HepG2 (cell line): ENCODE data around the gene MAP3K3. TPM values are rescaled to one million over a fixed set of nuclear protein-coding genes. Genes with fewer than 3 reads are reported as not detected.

Experiments
- ADNP ChIP-seq: sonication (generic); formaldehyde crosslinking; IDR thresholded peaks from 2 replicates; pipeline ENCODE4 v1.4.0; 2020; ENCODE audit warnings: missing genetic modification reagents
- IRF9 ChIP-seq: sonication (generic); formaldehyde crosslinking; IDR thresholded peaks from 2 replicates; pipeline ENCODE4 v1.8.0; 2022; ENCODE audit warnings: missing genetic modification reagents, mild to moderate bottlenecking, borderline replicate concordance
- MAX ChIP-seq: IDR thresholded peaks from 2 replicates; pipeline ENCODE4 v1.6.1; 2012; ENCODE audit warnings: inconsistent platforms
- MED8 ChIP-seq: sonication (generic); formaldehyde crosslinking; IDR thresholded peaks from 2 replicates; pipeline ENCODE4 v1.8.1; 2023; ENCODE audit warnings: mild to moderate bottlenecking, missing genetic modification reagents; ENCODE audit not compliant: insufficient replicate concordance
- MIER2 ChIP-seq: IDR thresholded peaks from 2 replicates; pipeline ENCODE4 v1.6.1; 2016; ENCODE audit warnings: missing biosample characterization, missing genetic modification reagents
- MXD3 ChIP-seq: IDR thresholded peaks from 2 replicates; pipeline ENCODE4 v1.6.1; 2016; ENCODE audit warnings: mild to moderate bottlenecking, missing biosample characterization, missing genetic modification reagents
- PTBP1 ChIP-seq: fragments of 200-400 bp; formaldehyde crosslinking; IDR thresholded peaks from 2 replicates; pipeline ENCODE4 v1.6.1; 2018; ENCODE audit warnings: low read length, low read depth; ENCODE audit not compliant: poor library complexity, severe bottlenecking
- RNF2 ChIP-seq: fragments of 450-650 bp; conservative IDR thresholded peaks from 2 replicates; pipeline ENCODE4 v1.6.1; 2016; ENCODE audit warnings: low read depth
- YEATS4 ChIP-seq: sonication (generic); formaldehyde crosslinking; IDR thresholded peaks from 2 replicates; pipeline ENCODE4 v1.4.0; 2020; ENCODE audit warnings: missing genetic modification reagents, borderline replicate concordance
- ZBED4 ChIP-seq: sonication (generic); formaldehyde crosslinking; IDR thresholded peaks from 2 replicates; pipeline ENCODE4 v1.4.0; 2020; ENCODE audit warnings: missing genetic modification reagents, borderline replicate concordance
- ZBTB44 ChIP-seq: sonication (generic); formaldehyde crosslinking; IDR thresholded peaks from 2 replicates; pipeline ENCODE4 v1.4.0; 2020; ENCODE audit warnings: missing genetic modification reagents
- ZBTB8A ChIP-seq: sonication (generic); formaldehyde crosslinking; IDR thresholded peaks from 2 replicates; pipeline ENCODE4 v1.4.0; 2020; ENCODE audit warnings: mild to moderate bottlenecking, low read depth, missing genetic modification reagents, borderline replicate concordance
- ZNF280D ChIP-seq: sonication (generic); formaldehyde crosslinking; IDR thresholded peaks from 2 replicates; pipeline ENCODE4 v1.5.1; 2020; ENCODE audit warnings: mild to moderate bottlenecking, missing genetic modification reagents
- ZNF484 ChIP-seq: sonication (generic); formaldehyde crosslinking; IDR thresholded peaks from 2 replicates; pipeline ENCODE4 v1.5.1; 2020; ENCODE audit warnings: mild to moderate bottlenecking, low read depth, missing genetic modification reagents, borderline replicate concordance
- ZNF720 ChIP-seq: sonication (generic); formaldehyde crosslinking; IDR thresholded peaks from 2 replicates; pipeline ENCODE4 v1.4.0; 2020; ENCODE audit warnings: missing genetic modification reagents
- ZNF772 ChIP-seq: sonication (generic); formaldehyde crosslinking; IDR thresholded peaks from 2 replicates; pipeline ENCODE4 v1.5.0; 2020; ENCODE audit warnings: mild to moderate bottlenecking, missing genetic modification reagents
- ZNF773 ChIP-seq: sonication (generic); formaldehyde crosslinking; IDR thresholded peaks from 2 replicates; pipeline ENCODE4 v1.4.0; 2020; ENCODE audit warnings: missing genetic modification reagents, borderline replicate concordance
- polyA plus RNA-seq, 8 experiments: library from polyadenylated mRNA; depleted of rRNA in 3 of 8; stranded (reverse) in 7 of 8; unstranded in 1 of 8; fragments of >200 nt; fragmentation: Illumina TruSeq in 4 of 8; extraction: Trizol in 4 of 8; gene quantifications; 2 replicates each; pipeline versions ENCODE4 v1.2.1 to v1.2.3, GENCODE V29; 2011 to 2016; ENCODE audit warnings: low read depth in 4 of 8, missing spikeins in 1 of 8, mixed read lengths in 1 of 8; ENCODE audit not compliant: insufficient read depth in 1 of 8
- total RNA-seq, 5 experiments: library from RNA; depleted of rRNA; stranded (reverse); fragments of >200 nt; fragmentation: Illumina TruSeq; extraction: Trizol; gene quantifications; 2 replicates each; pipeline ENCODE4 v1.2.3, GENCODE V29; 2016; ENCODE audit warnings: low read depth in 1 of 5

MAP3K3 gene
- total and polyA plus RNA-seq, 2 of the 13 experiments (the other 11 are each of a cell fraction or from before 2014, with no cell fraction given): 17.7 to 21.8 TPM

- TF ChIP-seq ZNF280D (CRISPR knock-in tag) (peak; percentile 92), PTBP1 (no peak), ZBED4 (peak; percentile 71), ZBTB44 (CRISPR knock-in tag) (no peak), ZNF772 (CRISPR knock-in tag) (peak; percentile 58; the same call in 1 of the 2 replicates), ZBTB8A (CRISPR knock-in tag) (no peak; the same call in 1 of the 2 replicates), ZNF484 (CRISPR knock-in tag) (no peak), ZNF773 (CRISPR knock-in tag) (peak; percentile 86; the same call in 1 of the 2 replicates), ZNF720 (CRISPR knock-in tag) (no peak), RNF2 (peak; percentile 69; the same call in 1 of the 2 replicates), IRF9 (no peak), MXD3 (CRISPR knock-in tag) (peak; percentile 67; the same call in 1 of the 2 replicates), MIER2 (no peak; the same call in 1 of the 2 replicates), MED8 (peak; percentile 35), ADNP (CRISPR knock-in tag) (no peak), YEATS4 (CRISPR knock-in tag) (no peak; the same call in 1 of the 2 replicates), MAX (peak; percentile 57; the same call in 1 of the 2 replicates)
Measured at GRCh38 chr17:63621684-63622573, at the start of gene MAP3K3 (continued).
